DOHH2 (cell line): ENCODE measurements around the gene NXPH3.

ENCODE experiments used
- H3F3A ChIP-seq: fragments of 200-600 bp; sonication (generic), shearing (Covaris generic); 2 replicates; pipeline ENCODE4 v1.6.0; 2016; ENCODE audit warnings: antibody characterized with exemption, mild to moderate bottlenecking; ENCODE audit not compliant: control insufficient read depth, insufficient read depth
- H3K27ac ChIP-seq: fragments of 200-600 bp; sonication (generic); 2 replicates; pipeline ENCODE4 v1.5.1; 2014; ENCODE audit warnings: low read depth, mild to moderate bottlenecking, low read length, moderate library complexity
- H3K27me3 ChIP-seq: fragments of 200-600 bp; sonication (generic); 2 replicates; pipeline ENCODE4 v1.6.1; 2014; ENCODE audit warnings: mild to moderate bottlenecking, low read length, mixed read lengths; ENCODE audit not compliant: control insufficient read depth
- H3K36me3 ChIP-seq: fragments of 200-600 bp; sonication (generic); 2 replicates; pipeline ENCODE4 v1.6.1; 2014; ENCODE audit warnings: mild to moderate bottlenecking, low read length, moderate library complexity, mixed read lengths; ENCODE audit not compliant: control insufficient read depth
- H3K4me1 ChIP-seq: fragments of 200-600 bp; sonication (generic); 2 replicates; pipeline ENCODE4 v1.6.1; 2014; ENCODE audit warnings: mild to moderate bottlenecking, low read length, mixed read lengths; ENCODE audit not compliant: control insufficient read depth
- H3K4me2 ChIP-seq: fragments of 200-600 bp; sonication (generic); 2 replicates; pipeline ENCODE4 v1.6.0; 2014; ENCODE audit warnings: mild to moderate bottlenecking, low read length, moderate library complexity
- H3K4me3 ChIP-seq: fragments of 200-600 bp; sonication (generic); 2 replicates; pipeline ENCODE4 v1.5.1; 2014; ENCODE audit warnings: mild to moderate bottlenecking, low read length, mixed read lengths
- H3K79me2 ChIP-seq: fragments of 200-600 bp; sonication (generic); 2 replicates; pipeline ENCODE4 v1.6.1; 2014; ENCODE audit warnings: mild to moderate bottlenecking, low read length, mixed read lengths; ENCODE audit not compliant: control insufficient read depth
- H3K9me2 ChIP-seq: fragments of 200-600 bp; sonication (generic); replicated peaks from 2 replicates; pipeline ENCODE4 v1.6.1; 2014; ENCODE audit warnings: mild to moderate bottlenecking, low read length, mixed read lengths; ENCODE audit not compliant: control insufficient read depth
- H3K9me3 ChIP-seq: fragments of 200-600 bp; sonication (generic); 2 replicates; pipeline ENCODE4 v1.6.1; 2014; ENCODE audit warnings: antibody characterized with exemption, low read length, mixed read lengths; ENCODE audit not compliant: control insufficient read depth, insufficient read depth
- H4K20me1 ChIP-seq: fragments of 200-600 bp; sonication (generic); 2 replicates; pipeline ENCODE4 v1.6.0; 2014; ENCODE audit warnings: low read depth, mild to moderate bottlenecking, antibody characterized with exemption, low read length, moderate library complexity; ENCODE audit not compliant: control insufficient read depth, insufficient read depth
- CTCF ChIP-seq: fragments of 200-600 bp; sonication (generic); IDR thresholded peaks from one replicate; pipeline ENCODE4 v1.5.1; 2014; ENCODE audit warnings: antibody characterized with exemption, mild to moderate bottlenecking, low read depth, low read length; ENCODE audit not compliant: poor library complexity, severe bottlenecking
- EZH2phosphoT487 ChIP-seq: fragments of 200-600 bp; sonication (generic); IDR thresholded peaks from 2 replicates; pipeline ENCODE4 v1.6.1; 2017; ENCODE audit warnings: borderline replicate concordance, mild to moderate bottlenecking, antibody characterized with exemption, low read length, moderate library complexity, mixed read lengths

The NXPH3 gene

DNA sequence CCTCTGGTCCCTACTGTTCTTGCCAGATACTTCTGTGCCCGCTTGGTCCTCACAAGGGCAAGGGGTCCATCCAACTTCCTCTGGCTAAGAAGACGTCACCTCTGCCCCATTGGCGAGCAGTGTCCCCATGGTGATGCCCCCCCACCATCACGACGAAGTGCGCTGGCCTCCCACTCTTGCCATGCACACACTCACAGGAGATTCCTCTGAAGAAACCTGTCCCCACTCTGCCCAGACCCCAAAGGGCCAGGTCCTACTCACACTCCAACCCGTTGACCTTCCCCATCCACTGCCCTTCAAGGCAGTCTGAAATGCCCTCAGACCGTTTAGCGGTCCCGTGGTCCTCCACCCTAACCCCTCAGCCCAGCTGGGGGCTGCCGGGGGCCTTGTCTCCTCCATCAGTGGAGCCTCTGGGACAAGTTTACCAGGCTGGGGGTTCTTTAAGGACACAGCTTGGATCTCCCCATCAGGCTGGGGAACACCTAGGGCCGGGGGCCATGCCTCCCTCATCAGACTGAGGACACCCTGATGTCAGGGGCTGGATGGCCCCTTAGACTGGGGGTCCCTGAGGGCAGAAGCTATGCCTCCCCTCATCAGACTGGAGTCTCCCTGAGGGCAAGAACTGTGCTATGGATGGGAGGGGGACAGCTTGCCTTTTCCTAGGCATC, 6.5 kb downstream of the NXPH3 start:
- no peaks in the 10 kb centered on the region for H3K79me2 ChIP-seq
- H3K9me2 ChIP-seq: no peaks in the 10 kb centered on the region
- no peaks in the 10 kb centered on the region for H3F3A ChIP-seq
- H4K20me1 ChIP-seq: no peaks in the 10 kb centered on the region
- H3K27me3 ChIP-seq: peaks cover 12% of the 10 kb centered on the region
- no peak overlapping the region for H3K4me2 ChIP-seq
- H3K9me3 ChIP-seq: no peaks in the 10 kb centered on the region
- H3K36me3 ChIP-seq: no peaks in the 10 kb centered on the region
- no peak overlapping the region for H3K27ac ChIP-seq
- no peak for TF ChIP-seq EZH2phosphoT487
- no peak for TF ChIP-seq CTCF
- no peak overlapping the region for H3K4me3 ChIP-seq
- no peaks in the 10 kb centered on the region for H3K4me1 ChIP-seq

GRCh38 chr17:49582789-49583188, 7.1 kb downstream of the NXPH3 start:
- H3K27me3 ChIP-seq: peaks cover 6% of the 10 kb centered on the region
- no peak overlapping the region for H3K27ac ChIP-seq
- no peaks in the 10 kb centered on the region for H3F3A ChIP-seq

DNA sequence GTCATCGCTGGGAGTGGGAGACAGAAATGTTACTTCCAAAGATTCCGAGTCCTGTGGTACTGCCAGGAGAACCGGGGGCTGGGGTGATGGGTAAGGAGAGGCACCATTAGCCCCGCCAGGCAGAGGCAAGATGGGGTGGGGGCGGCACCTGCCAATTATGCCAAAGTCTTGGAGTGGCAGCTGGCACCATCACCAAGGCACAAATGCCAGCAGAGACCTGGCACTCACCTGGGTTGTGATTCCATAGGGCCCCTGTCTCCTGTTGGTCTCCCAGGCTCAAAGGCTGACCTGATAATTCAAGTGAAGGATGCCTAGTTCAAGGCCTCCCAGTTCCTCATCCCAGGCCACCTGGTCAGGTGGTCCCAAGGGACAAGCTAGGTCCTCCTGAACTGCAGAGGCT, 7.6 kb downstream of the NXPH3 start:
- Histone ChIP-seq H3F3A (no peaks in the 10 kb centered on the region), H4K20me1 (no peaks in the 10 kb centered on the region; the same call in 1 of the 2 replicates), H3K9me2 (no peaks in the 10 kb centered on the region), H3K36me3 (no peaks in the 10 kb centered on the region), H3K27ac (no peak overlapping the region), H3K79me2 (no peaks in the 10 kb centered on the region), H3K9me3 (no peaks in the 10 kb centered on the region), H3K4me1 (no peaks in the 10 kb centered on the region), H3K27me3 (peaks cover 1% of the 10 kb centered on the region), H3K4me3 (no peak overlapping the region), H3K4me2 (no peak overlapping the region)
- TF ChIP-seq EZH2phosphoT487 (no peak), CTCF (no peak)

More at GRCh38 chr17:49582789-49583188, 7.1 kb downstream of the NXPH3 start:
- no peaks in the 10 kb centered on the region for H3K79me2 ChIP-seq
- H4K20me1 ChIP-seq: no peaks in the 10 kb centered on the region
- H3K36me3 ChIP-seq: no peaks in the 10 kb centered on the region
- no peak overlapping the region for H3K4me3 ChIP-seq
- H3K9me2 ChIP-seq: no peaks in the 10 kb centered on the region
- TF ChIP-seq EZH2phosphoT487 (no peak), CTCF (no peak)
- H3K4me1 ChIP-seq: no peaks in the 10 kb centered on the region
- no peak overlapping the region for H3K4me2 ChIP-seq
- no peaks in the 10 kb centered on the region for H3K9me3 ChIP-seq

DNA sequence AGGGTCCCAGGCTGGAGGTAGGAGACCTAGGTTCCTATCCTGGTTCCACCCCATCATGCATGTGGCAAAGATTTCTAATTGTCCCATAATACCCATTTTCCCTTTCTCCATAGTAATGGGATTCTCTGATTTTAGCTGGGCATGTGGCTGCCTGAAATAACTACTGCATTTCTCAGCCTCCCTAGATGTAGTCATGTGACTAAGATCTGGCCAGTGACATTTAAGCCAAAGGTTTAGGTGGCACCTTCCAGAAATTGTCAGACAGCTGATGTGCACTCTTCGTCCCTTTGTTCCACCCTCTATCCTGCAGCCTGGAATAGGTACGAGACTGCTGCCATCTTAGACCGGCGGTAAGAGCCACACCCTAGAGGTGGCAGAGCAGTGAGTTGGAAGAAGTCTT, 8.2 kb downstream of the NXPH3 start:
- no peaks in the 10 kb centered on the region for H3F3A ChIP-seq
- H3K79me2 ChIP-seq: no peaks in the 10 kb centered on the region
- no peaks in the 10 kb centered on the region for H3K9me2 ChIP-seq
- H3K4me3 ChIP-seq: no peak overlapping the region
- H3K4me1 ChIP-seq: no peaks in the 10 kb centered on the region
- H3K36me3 ChIP-seq: no peaks in the 10 kb centered on the region
- TF ChIP-seq CTCF (no peak), EZH2phosphoT487 (no peak)
- no peaks in the 10 kb centered on the region for H3K27me3 ChIP-seq
- H3K4me2 ChIP-seq: no peak overlapping the region
- no peak overlapping the region for H3K27ac ChIP-seq
- H4K20me1 ChIP-seq: no peaks in the 10 kb centered on the region; the same call in 1 of the 2 replicates
- no peaks in the 10 kb centered on the region for H3K9me3 ChIP-seq
